Kidney glomerular epithelial cell (primary cell): ENCODE data around the gene KRT74.

Experiments
- DNase-seq: peaks from one replicate; lab custom pipeline; 2025; lab: John Stamatoyannopoulos, UW

Gene KRT74

DNA sequence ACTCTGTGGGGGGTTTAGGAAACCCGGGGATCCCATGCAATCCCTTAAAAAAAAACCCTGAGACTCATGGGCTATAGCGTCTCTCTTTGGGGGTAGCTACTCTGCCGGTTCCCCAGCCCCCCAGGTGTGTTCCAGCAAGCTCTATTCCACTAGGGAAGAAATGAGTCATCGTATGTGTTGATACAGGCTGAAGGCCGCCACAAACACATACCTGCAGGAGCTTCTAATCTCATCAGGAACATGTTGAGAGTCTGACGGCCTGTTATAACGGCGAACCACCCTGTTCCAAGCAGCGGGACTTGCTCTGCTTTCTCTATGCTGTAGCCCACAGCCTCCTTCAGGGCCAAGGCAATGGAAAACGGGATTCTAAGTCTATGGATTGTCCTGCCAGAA is 52.5 kb downstream of the KRT74 start:
- DNase-seq, result no peak

DNA sequence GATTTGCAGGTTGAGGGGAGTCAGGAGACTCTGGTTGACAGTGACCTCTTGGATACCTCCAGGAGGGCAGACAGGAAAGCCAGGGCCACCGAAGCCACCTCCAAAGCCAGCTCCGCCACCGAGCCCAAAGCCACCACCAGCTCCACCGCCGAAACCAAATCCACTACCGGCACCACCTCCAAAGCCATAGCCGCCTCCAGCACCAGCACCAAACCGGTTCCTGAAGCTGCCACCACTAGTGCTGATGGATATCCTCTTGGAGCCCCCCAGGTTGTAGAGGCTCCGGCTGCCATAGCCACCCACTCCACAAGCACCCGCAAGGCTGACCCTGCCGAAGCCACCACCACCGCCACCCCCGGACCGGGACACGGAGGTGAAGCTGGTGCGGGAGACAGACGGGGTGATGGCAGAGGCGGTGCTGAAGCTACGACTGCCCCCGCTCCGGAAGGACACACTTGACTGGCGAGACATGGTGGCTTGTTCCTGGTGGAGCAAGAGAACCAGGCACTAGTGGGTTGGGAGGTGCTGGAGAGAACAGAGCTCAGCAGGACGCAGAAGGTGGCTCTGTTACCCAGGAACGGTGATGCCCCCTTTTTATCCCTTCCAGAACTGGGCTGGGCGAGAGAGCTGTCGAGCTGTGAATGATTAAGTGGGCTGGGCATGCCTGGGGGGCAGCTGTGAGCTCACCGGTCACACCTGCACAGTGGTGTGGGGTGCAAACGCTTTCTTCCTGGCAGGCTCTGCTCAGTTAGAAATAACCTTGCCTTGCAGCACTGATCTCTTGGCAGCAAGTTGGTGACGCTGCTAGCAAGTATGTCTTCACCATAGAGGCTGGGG is 53.6 kb downstream of the KRT74 start, which contains the start of gene KRT5:
Gene KRT5, minus strand, starts transcription at position 569 of the 837 bp plus-strand sequence. Its CDS starts 98 bp downstream, at position 471.
- DNase-seq, result no peak

DNA sequence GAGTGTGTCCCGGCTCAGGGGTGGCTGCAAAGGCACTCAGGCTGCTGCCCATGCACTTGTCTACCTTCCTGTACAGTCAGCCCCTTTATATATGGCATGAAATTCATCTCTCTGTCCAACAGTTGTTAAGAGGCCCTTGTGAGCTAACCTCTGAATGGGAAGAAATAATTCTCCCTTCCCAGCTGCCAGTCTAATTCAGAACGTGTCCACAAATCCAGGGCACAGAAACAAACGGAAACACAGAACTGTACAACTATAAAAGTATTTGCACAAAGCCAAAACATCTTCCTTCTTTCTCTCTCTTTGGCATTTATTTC is 54.3 kb downstream of the KRT74 start:
- no peak for DNase-seq

DNA sequence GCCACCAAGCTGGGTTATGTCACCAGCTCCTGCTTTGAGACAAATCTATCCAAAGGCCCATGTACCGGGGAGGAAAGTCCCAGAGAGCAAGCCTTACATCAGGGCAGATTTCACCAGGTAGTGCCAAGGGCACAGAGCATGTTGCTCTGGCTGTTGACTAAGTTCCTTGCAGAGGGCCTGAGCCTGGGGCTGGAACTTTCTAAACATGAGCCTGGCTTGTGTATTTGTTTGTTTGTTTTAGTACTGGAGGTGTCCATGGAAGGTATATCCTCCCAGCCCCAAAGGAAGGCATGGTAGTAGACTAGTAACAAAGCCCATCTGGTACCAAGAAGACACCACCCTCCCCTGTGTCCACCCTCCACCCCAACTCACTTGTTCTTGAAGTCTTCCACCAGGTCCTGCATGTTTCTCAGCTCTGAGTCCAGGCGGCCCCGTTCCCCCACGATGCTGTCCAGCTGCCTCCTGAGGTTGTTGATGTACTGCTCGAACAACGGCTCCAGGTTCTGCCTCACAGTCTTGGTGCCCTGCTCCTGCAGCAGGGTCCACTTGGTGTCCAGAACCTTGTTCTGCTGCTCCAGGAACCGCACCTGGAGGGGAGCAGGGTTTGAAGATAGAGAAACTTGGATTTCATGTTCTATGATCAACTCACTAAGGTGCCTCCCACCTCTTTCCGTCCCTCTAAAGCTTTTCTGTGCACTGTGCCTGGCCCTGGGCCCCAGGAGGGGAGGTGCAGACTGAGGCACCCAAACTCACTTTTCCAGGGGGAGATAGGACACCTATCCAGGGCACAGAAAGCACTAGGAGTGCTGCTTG is 54.9 kb downstream of the KRT74 start:
- no peak for DNase-seq

DNA sequence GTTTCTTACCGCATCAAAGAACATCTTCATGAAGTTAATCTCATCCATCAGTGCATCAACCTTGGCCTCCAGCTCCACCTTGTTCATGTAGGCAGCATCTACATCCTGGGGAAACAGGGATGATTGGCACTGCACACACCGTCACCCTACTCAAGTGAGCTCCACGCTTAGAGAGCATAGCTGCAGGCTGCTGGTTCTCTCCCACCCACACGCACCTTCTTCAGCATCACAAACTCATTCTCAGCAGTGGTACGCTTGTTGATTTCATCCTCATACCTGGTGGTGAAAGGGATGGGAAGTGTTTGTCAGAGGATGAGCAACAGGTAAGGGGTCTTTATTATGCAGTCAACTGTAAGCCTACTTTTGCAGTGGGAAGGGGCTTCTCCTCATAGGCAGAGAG is 55.8 kb downstream of the KRT74 start:
- no peak for DNase-seq

DNA sequence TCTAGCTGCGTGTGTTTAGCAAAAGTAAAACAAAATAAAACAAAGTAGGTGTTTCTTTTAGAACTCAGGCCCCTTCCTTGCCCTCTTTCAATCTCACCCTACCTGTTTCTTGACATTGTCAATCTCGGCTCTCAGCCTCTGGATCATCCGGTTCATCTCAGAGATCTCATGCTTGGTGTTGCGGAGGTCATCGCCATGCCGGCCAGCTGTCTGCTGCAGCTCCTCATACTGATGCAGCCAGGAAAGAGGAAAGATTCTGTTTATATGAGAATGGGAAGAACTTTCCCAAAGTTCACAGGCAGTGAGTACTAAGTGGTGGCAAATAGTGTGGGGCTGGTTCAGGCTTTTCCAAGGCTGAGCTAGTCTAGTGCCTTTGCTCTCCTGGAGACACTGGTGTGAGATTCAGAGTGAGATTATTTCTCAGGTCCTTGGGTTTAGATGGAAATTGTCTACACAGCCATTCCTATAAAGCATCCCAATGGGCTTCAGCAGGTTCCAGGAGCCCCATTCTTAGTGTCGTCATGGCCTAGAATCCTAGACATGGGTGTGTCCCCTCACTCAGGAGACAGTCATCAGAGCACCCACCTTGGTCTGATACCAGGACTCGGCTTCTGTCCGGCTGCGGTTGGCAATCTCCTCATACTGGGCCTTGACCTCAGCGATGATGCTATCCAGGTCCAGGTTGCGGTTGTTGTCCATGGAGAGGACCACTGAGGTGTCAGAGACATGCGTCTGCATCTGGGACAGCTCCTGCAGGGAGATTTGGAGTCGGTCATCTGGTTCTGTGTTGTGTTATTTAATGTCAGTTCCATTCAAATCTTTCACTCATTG is 56.4 kb downstream of the KRT74 start:
- no peak for DNase-seq

DNA sequence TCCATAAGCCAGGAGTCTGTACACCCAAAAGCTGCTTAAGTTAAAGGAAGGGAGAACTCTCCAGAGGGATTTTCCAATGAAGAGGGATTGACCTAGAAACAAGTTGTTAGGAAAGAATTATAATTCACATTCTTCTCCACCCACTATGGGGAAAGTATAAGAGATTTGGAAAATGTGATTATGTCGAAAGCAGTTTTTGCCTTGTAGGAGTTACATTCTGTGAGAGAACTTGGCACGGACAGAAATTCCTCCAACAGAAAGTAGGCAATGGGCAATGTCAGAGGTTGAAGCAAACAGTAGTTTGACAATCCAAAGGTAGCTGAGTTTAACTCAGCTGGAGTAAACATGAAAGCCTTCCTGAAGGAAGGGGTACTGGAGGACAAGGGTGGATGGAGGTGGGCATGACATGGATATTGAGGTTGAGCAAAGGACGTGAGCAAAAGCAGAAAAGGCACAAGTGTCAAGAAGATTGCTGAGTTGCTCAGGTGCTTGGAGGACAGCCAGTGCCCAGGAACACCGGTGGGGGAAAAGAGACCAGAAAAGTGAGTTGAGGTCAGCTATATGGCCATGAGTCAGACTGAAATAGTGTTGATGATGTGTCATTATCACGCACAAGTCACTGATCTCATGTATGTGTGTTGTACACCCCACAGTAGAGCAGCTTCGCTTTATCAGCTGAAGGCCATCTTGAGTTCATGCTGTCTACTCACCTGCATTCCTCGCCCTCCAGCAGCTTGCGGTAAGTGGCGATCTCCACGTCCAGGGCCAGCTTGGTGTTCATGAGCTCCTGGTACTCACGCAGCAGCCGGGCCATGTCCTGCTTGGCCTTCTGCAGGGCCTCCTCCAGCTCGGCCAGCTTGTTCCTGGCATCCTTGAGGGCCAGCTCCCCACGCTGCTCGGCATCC is 57.5 kb downstream of the KRT74 start:
- DNase-seq, result no peak
